ENCODE data around the gene DNAH11. TPM values are rescaled to one million over a fixed set of nuclear protein-coding genes. Genes with fewer than 3 reads are reported as not detected.
"Not testable (repeated sequence)": the region's sequence is repeated elsewhere in the genome, so short reads cannot be mapped to it uniquely, and the experiment has no call there.

The DNAH11 gene
- total RNA-seq, 2 experiments from 2014 or later: 4.2 to 4.3 TPM

GRCh38 chr7:21690705-21691104 lies 147.9 kb downstream of the DNAH11 start:
- Mint-ChIP-seq H3K27me3 (peaks cover 7% of the 10 kb centered on the region), H3K4me1 (no peaks in the 10 kb centered on the region), H3K9me3 (ENCODE audit: low read depth) (no peaks in the 10 kb centered on the region), H3K4me3 (no peak overlapping the region), H3K27ac (no peak overlapping the region), H3K36me3 (ENCODE audit: low read depth) (no peaks in the 10 kb centered on the region)
- POLR2A ChIA-PET: no interaction called here
- CTCF ChIA-PET: no interaction called here
- no peak for ATAC-seq
- intact Hi-C loops (cut with DNase I, micrococcal nuclease): no loop called here
- DNase-seq: no peak

- ATAC-seq; H3K9me3 Mint-ChIP-seq (ENCODE audit: low read depth); H3K4me3 Mint-ChIP-seq; H3K4me1 Mint-ChIP-seq; DNase-seq; H3K27ac Mint-ChIP-seq; CTCF ChIA-PET; POLR2A ChIA-PET; intact Hi-C loops (cut with DNase I, micrococcal nuclease); H3K36me3 Mint-ChIP-seq (ENCODE audit: low read depth); H3K27me3 Mint-ChIP-seq: not testable (repeated sequence)
These were observed 148.3 kb downstream of the DNAH11 start for GRCh38 chr7:21691146-21691545.

GRCh38 chr7:21700587-21700986 lies 157.7 kb downstream of the DNAH11 start:
- H3K4me1 Mint-ChIP-seq; POLR2A ChIA-PET; intact Hi-C loops (cut with DNase I, micrococcal nuclease); DNase-seq; H3K36me3 Mint-ChIP-seq (ENCODE audit: low read depth); H3K9me3 Mint-ChIP-seq (ENCODE audit: low read depth); H3K4me3 Mint-ChIP-seq; H3K27me3 Mint-ChIP-seq; H3K27ac Mint-ChIP-seq; ATAC-seq: not testable (repeated sequence)
- CTCF ChIA-PET: interaction anchor here (0.6 kb wide), 1 partner anchor 25 kb away, joined by 3 read pairs; no protein-coding TSS in a partner anchor

GRCh38 chr7:21702303-21702702 lies 159.5 kb downstream of the DNAH11 start:
- ATAC-seq (no peak), DNase-seq (no peak)
- intact Hi-C loops (cut with DNase I, micrococcal nuclease): no loop called here
- Mint-ChIP-seq H3K4me1 (no peaks in the 10 kb centered on the region), H3K27me3 (no peaks in the 10 kb centered on the region), H3K36me3 (ENCODE audit: low read depth) (no peaks in the 10 kb centered on the region), H3K9me3 (ENCODE audit: low read depth) (no peaks in the 10 kb centered on the region), H3K4me3 (no peak overlapping the region), H3K27ac (no peak overlapping the region)
- POLR2A ChIA-PET: no interaction called here
- CTCF ChIA-PET: interaction anchor here (0.6 to 0.7 kb wide), 2 partner anchors 55 to 122 kb away, joined by 3 to 4 read pairs; no protein-coding TSS in a partner anchor

- intact Hi-C loops (cut with DNase I, micrococcal nuclease): no loop called here
- H3K36me3 Mint-ChIP-seq (ENCODE audit: low read depth): no peaks in the 10 kb centered on the region
- no peak overlapping the region for H3K27ac Mint-ChIP-seq
- H3K27me3 Mint-ChIP-seq: no peaks in the 10 kb centered on the region
- ATAC-seq: no peak
- H3K4me3 Mint-ChIP-seq: no peak overlapping the region
- ChIA-PET POLR2A (no interaction called here), CTCF (interaction anchor here (0.6 kb wide), 1 partner anchor 290 kb away, joined by 3 read pairs; no protein-coding TSS in a partner anchor)
- no peaks in the 10 kb centered on the region for H3K9me3 Mint-ChIP-seq (ENCODE audit: low read depth)
- H3K4me1 Mint-ChIP-seq: no peaks in the 10 kb centered on the region
- DNase-seq: no peak
These were observed 161.5 kb downstream of the DNAH11 start for GRCh38 chr7:21704359-21704758.

- H3K9me3 Mint-ChIP-seq (ENCODE audit: low read depth): no peaks in the 10 kb centered on the region
- no peaks in the 10 kb centered on the region for H3K36me3 Mint-ChIP-seq (ENCODE audit: low read depth)
- H3K4me3 Mint-ChIP-seq: no peak overlapping the region
- intact Hi-C loops (cut with DNase I, micrococcal nuclease): no loop called here
- no peak for ATAC-seq
- no peaks in the 10 kb centered on the region for H3K27me3 Mint-ChIP-seq
- no peak overlapping the region for H3K27ac Mint-ChIP-seq
- ChIA-PET CTCF (no interaction called here), POLR2A (no interaction called here)
- no peak for DNase-seq
- no peaks in the 10 kb centered on the region for H3K4me1 Mint-ChIP-seq
These were observed 163.3 kb downstream of the DNAH11 start for GRCh38 chr7:21706131-21706530.

GRCh38 chr7:21707566-21707965 lies 164.7 kb downstream of the DNAH11 start:
- no peak for DNase-seq
- ATAC-seq: no peak
- ChIA-PET POLR2A (no interaction called here), CTCF (no interaction called here)
- Mint-ChIP-seq H3K4me3 (no peak overlapping the region), H3K9me3 (ENCODE audit: low read depth) (no peaks in the 10 kb centered on the region), H3K36me3 (ENCODE audit: low read depth) (no peaks in the 10 kb centered on the region), H3K27me3 (no peaks in the 10 kb centered on the region), H3K4me1 (no peaks in the 10 kb centered on the region), H3K27ac (no peak overlapping the region)
- intact Hi-C loops (cut with DNase I, micrococcal nuclease): no loop called here

GRCh38 chr7:21708096-21708495 lies 165.3 kb downstream of the DNAH11 start:
- Mint-ChIP-seq H3K27me3 (no peaks in the 10 kb centered on the region), H3K36me3 (ENCODE audit: low read depth) (no peaks in the 10 kb centered on the region), H3K4me3 (no peak overlapping the region), H3K9me3 (ENCODE audit: low read depth) (no peaks in the 10 kb centered on the region), H3K27ac (no peak overlapping the region), H3K4me1 (no peaks in the 10 kb centered on the region)
- DNase-seq (no peak), ATAC-seq (no peak)
- ChIA-PET POLR2A (no interaction called here), CTCF (no interaction called here)
- intact Hi-C loops (cut with DNase I, micrococcal nuclease): no loop called here

GRCh38 chr7:21717323-21717722 lies 174.5 kb downstream of the DNAH11 start:
- ATAC-seq (no peak), DNase-seq (no peak)
- CTCF ChIA-PET: no interaction called here
- Mint-ChIP-seq H3K4me1 (no peaks in the 10 kb centered on the region), H3K36me3 (ENCODE audit: low read depth) (no peaks in the 10 kb centered on the region), H3K4me3 (no peak overlapping the region), H3K9me3 (ENCODE audit: low read depth) (no peaks in the 10 kb centered on the region), H3K27me3 (peaks cover 3% of the 10 kb centered on the region), H3K27ac (no peak overlapping the region)
- intact Hi-C loops (cut with DNase I, micrococcal nuclease): no loop called here
- POLR2A ChIA-PET: no interaction called here

- ATAC-seq (no peak), DNase-seq (no peak)
- Mint-ChIP-seq H3K27ac (no peak overlapping the region), H3K27me3 (peaks cover 2% of the 10 kb centered on the region), H3K9me3 (ENCODE audit: low read depth) (no peaks in the 10 kb centered on the region), H3K36me3 (ENCODE audit: low read depth) (no peaks in the 10 kb centered on the region), H3K4me3 (no peak overlapping the region), H3K4me1 (no peaks in the 10 kb centered on the region)
- ChIA-PET POLR2A (interaction anchor here (0.6 kb wide), 1 partner anchor 25 kb away, joined by 3 read pairs; no protein-coding TSS in a partner anchor), CTCF (interaction anchor here (0.6 kb wide), 1 partner anchor 30 kb away, joined by 3 read pairs; no protein-coding TSS in a partner anchor)
- intact Hi-C loops (cut with DNase I, micrococcal nuclease): no loop called here
These were observed 175.6 kb downstream of the DNAH11 start for GRCh38 chr7:21718391-21718790.

GRCh38 chr7:21719846-21720245 lies 177.0 kb downstream of the DNAH11 start:
- no peaks in the 10 kb centered on the region for H3K36me3 Mint-ChIP-seq (ENCODE audit: low read depth)
- H3K27me3 Mint-ChIP-seq: no peaks in the 10 kb centered on the region
- ChIA-PET POLR2A (no interaction called here), CTCF (no interaction called here)
- H3K4me3 Mint-ChIP-seq: no peak overlapping the region
- DNase-seq (no peak), ATAC-seq (no peak)
- H3K27ac Mint-ChIP-seq: no peak overlapping the region
- intact Hi-C loops (cut with DNase I, micrococcal nuclease): no loop called here
- no peaks in the 10 kb centered on the region for H3K4me1 Mint-ChIP-seq
- no peaks in the 10 kb centered on the region for H3K9me3 Mint-ChIP-seq (ENCODE audit: low read depth)

- no peak overlapping the region for H3K27ac Mint-ChIP-seq
- no peaks in the 10 kb centered on the region for H3K36me3 Mint-ChIP-seq (ENCODE audit: low read depth)
- ChIA-PET POLR2A (no interaction called here), CTCF (no interaction called here)
- DNase-seq (no peak), ATAC-seq (no peak)
- H3K4me1 Mint-ChIP-seq: no peaks in the 10 kb centered on the region
- H3K4me3 Mint-ChIP-seq: no peak overlapping the region
- H3K27me3 Mint-ChIP-seq: no peaks in the 10 kb centered on the region
- no peaks in the 10 kb centered on the region for H3K9me3 Mint-ChIP-seq (ENCODE audit: low read depth)
- intact Hi-C loops (cut with DNase I, micrococcal nuclease): no loop called here
These were observed 179.5 kb downstream of the DNAH11 start for GRCh38 chr7:21722371-21722770.

- Mint-ChIP-seq H3K4me3 (no peak overlapping the region), H3K27me3 (no peaks in the 10 kb centered on the region), H3K9me3 (ENCODE audit: low read depth) (no peaks in the 10 kb centered on the region), H3K27ac (no peak overlapping the region), H3K4me1 (no peaks in the 10 kb centered on the region), H3K36me3 (ENCODE audit: low read depth) (no peaks in the 10 kb centered on the region)
- ATAC-seq (no peak), DNase-seq (no peak)
- ChIA-PET CTCF (no interaction called here), POLR2A (no interaction called here)
- intact Hi-C loops (cut with DNase I, micrococcal nuclease): no loop called here
These were observed 181.7 kb downstream of the DNAH11 start for GRCh38 chr7:21724562-21724961.

All from activated CD4-positive, alpha-beta T cell treated with anti-CD3 and anti-CD28 coated beads for 36 hours (primary cell).